ENCODE measurements around the gene WNK2.

Gene WNK2

DNA sequence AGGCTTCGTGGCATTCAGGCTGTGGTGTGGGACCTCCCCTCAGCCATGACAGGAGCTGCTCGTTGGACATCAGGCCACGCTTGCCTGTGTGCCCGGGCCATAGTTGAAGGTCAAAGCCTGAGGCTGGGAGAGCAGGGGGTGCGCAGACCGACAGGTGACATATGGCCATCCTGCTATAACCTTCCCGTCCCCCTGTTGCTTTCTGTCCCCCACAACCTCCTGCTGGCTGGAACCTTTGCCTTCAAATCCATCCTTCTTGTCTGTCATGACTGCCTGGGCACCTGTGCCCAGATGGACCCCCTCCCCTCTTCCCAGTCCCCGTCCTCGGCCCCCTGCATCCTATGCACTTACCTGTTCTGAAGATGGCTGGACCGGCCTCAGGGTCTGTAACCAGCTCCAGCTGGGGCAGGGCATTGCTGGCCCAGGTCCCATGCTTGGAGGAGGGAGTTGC is 83.2 kb downstream of the WNK2 start:
- DNase-seq = peak in 12 of 42 donors; percentile 1 to 31 (median 16)
- intact Hi-C loops (cut with DNase I) = no loop called here

GRCh38 chr9:93267681-93268505 is 84.0 kb downstream of the WNK2 start:
- peak in 14 of 42 donors; percentile 1 to 42 (median 12) for DNase-seq

DNA sequence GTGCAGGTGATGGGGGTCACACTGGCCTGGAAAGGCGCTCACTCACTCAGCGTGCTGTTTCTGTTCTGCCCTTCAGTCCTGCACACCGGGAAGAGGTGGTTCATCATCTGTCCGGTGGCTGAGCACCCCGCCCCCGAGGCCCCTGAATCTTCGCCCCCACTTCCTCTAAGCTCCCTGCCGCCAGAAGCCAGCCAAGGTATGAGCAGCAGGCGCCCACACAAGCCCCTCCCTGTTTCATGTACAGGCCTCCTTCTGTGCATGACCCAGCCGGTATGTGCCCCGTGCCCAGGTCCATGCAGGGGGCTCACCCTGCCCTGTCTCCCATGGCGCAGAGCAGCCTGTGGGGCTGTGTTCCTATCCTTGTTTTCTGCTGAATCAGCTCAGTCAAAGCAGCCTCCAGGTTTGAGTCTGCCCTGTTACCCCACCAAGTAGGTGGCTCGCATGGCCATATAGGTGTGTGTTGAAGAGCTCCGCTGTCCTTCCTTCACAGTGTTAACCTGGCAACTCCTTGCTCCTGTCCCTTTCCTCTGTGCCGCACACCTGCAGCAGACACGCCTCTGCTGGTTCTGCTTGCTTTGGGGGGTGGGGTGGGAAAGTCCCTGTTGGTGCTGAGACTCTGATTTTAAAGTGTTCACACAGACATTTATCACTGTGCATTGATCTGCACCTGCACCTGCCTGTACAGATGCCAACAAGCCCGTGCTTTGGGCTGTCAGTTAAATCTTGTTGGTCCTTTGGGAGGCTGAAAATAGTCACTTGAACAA is 84.8 kb downstream of the WNK2 start:
- intact Hi-C loops (cut with DNase I) = no loop called here
- DNase-seq = peak in 11 of 42 donors; percentile 1 to 21 (median 10)

More at GRCh38 chr9:93267681-93268505, 84.0 kb downstream of the WNK2 start:
- intact Hi-C loops (cut with DNase I) = no loop called here

DNA sequence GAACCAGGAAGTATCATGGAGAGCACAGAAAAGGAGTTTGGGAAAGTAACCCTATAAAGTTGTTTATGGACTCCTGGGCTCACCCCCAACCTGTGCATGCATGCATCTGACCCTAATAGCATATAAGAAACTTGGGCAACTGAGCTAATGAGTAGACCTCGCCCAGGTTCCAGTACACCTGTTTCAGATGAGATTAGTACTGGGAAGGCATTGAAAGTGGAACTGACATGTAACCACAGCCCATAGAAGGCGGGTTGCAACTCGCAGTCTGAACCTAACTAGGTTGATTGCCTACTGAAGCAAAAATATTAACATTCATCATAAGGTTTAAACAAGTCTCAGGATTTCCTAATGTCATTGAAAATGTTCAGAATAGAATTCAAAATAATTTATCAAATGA is 87.0 kb downstream of the WNK2 start:
- DNase-seq = peak in 1 of 42 donors; percentile 8
- intact Hi-C loops (cut with DNase I) = no loop called here

DNA sequence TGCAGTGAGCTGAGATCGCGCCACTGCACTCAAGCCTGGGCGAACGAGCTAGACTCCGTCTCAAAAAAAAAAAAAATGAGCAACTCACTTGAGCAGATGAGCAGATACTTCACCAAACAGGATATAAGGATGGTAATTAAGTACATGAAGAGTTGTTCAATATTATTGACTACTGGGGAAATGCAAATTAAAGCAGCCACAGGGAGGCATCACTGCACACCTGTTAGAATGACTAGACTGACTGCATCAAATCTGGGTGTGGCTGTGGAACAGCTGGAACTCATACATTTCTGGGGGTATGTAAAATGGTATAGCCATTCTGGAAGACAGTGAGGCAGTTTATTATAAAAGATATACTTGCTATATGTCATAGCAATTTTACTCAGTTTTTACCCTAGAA is 93.0 kb downstream of the WNK2 start:
- DNase-seq = peak in 3 of 42 donors; percentile 1 to 10 (median 6)
- intact Hi-C loops (cut with DNase I) = no loop called here

- DNase-seq = peak in 4 of 42 donors; percentile 5 to 26 (median 16)
- intact Hi-C loops (cut with DNase I) = no loop called here
Measured at GRCh38 chr9:93278144-93278543, 94.2 kb downstream of the WNK2 start.

DNA sequence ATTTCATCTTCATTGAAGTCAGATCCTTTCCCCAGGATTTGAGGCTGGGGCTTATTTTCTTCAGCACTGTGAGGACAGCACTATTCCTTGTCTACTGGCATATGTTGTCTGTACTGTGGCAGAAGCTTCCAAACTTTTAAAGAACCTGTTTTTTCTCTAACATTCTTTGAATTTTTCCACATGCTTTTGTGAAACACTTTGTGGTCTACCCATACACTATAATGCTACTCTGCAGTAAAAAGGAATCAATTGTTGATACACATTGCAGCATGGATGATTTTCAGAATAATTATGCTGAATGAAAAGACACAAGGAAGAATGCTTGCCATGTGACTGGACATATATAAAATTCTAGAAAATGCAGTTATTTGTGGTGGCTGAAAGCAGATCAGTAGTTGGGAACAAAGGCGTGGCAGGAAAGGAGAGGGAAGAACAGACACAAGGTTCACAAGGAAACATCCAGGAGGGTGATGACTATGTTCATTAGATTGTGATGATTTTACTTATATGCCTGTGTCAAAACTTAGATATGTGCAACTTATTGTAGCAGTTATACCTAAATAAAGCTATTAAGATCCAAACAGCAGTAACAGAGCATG is 96.8 kb downstream of the WNK2 start:
- peak in 1 of 42 donors; percentile 4 for DNase-seq
- intact Hi-C loops (cut with DNase I) = no loop called here

GRCh38 chr9:93286252-93287188 is 102.6 kb downstream of the WNK2 start:
- peak in 1 of 42 donors; percentile 21 for DNase-seq
- intact Hi-C loops (cut with DNase I) = no loop called here

GRCh38 chr9:93287189-93287552 is 103.2 kb downstream of the WNK2 start:
- peak in 1 of 42 donors; percentile 9 for DNase-seq
- intact Hi-C loops (cut with DNase I) = no loop called here

- peak in 2 of 42 donors; percentile 34 to 36 for DNase-seq
- intact Hi-C loops (cut with DNase I) = no loop called here
Measured at GRCh38 chr9:93287593-93287992, 103.7 kb downstream of the WNK2 start.

DNA sequence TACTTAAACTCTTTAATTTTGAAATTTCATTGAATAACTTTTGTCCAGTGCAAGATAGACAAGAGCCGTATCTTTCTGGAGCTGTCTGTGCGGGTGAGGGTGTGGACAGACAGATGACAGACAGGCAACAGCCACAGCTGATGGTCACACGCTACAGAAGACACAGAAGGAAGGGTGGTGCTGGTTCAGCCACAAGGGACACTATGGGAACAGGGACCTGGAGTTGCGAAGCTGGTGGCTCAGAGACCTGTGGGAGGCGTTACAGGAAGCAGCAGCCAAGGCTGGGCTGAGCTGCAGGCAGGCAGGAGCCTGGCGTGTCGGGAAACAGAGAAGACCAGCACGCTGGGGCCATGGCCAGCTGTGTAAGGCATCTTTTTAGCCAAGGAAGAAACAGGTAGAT is 104.4 kb downstream of the WNK2 start:
- intact Hi-C loops (cut with DNase I) = no loop called here
- DNase-seq = peak in 2 of 42 donors; percentile 12 to 31

DNA sequence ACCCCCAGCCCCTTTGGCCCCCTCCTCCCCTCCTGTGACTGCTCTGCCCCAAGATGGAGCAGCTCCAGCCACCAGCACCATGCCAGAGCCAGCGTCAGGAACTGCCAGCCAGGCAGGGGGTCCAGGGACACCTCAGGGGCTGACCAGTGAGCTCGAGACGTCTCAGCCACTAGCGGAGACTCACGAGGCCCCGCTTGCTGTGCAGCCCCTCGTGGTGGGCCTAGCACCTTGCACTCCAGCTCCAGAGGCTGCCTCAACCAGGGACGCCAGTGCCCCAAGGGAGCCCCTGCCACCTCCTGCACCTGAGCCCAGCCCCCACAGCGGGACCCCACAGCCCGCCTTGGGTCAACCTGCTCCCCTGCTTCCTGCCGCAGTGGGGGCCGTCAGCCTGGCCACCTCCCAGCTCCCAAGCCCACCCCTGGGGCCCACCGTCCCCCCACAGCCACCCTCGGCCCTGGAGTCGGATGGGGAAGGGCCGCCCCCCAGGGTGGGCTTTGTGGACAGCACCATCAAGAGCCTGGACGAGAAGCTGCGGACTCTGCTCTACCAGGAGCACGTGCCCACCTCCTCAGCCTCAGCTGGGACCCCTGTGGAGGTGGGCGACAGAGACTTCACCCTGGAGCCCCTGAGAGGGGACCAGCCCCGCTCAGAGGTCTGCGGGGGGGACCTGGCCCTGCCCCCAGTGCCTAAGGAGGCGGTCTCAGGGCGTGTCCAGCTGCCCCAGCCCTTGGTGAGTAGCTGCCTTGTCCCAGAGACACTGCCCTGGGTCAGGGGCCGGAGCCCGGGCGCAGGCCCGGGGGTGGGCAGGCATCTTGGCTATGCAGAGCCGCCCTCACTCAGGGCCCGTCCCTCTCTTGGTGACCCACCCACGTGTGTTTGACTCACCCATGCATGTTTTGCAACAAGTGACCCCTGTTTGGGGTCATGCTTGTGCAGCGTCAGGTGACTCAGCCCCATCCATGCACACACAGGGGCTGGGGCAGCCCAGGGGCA is 105.2 kb downstream of the WNK2 start:
- DNase-seq = peak in 3 of 42 donors; percentile 15 to 36 (median 34)
- intact Hi-C loops (cut with DNase I) = no loop called here

- peak in 1 of 42 donors; percentile 26 for DNase-seq
- intact Hi-C loops (cut with DNase I) = loop anchor here (10.0 kb wide), 1 partner anchor 106 kb away; the partner anchor contains the start of gene WNK2
Measured at GRCh38 chr9:93290495-93291434, 106.8 kb downstream of the WNK2 start.

- DNase-seq = peak in 1 of 42 donors; percentile 38
- intact Hi-C loops (cut with DNase I) = loop anchor here (10.0 kb wide), 1 partner anchor 107 kb away; the partner anchor contains the start of gene WNK2
Measured at GRCh38 chr9:93291536-93292287, 107.8 kb downstream of the WNK2 start.

- intact Hi-C loops (cut with DNase I) = loop anchor here (10.0 kb wide), 1 partner anchor 107 kb away; the partner anchor contains the start of gene WNK2
- no peak for DNase-seq
Measured at GRCh38 chr9:93292288-93292615, 108.3 kb downstream of the WNK2 start.
